ENCODE results near the gene EHD4. TPM values are rescaled to one million over a fixed set of nuclear protein-coding genes. Genes with fewer than 3 reads are reported as not detected.

The EHD4 gene
- total RNA-seq, 2 donors from 2014 or later, result 18.4 to 22.6 TPM

GRCh38 chr15:41906608-41907007 is 65.7 kb downstream of the EHD4 start:
- Histone ChIP-seq H3K36me3 (no peaks in the 10 kb centered on the region), H3K9me3 (no peaks in the 10 kb centered on the region)
- 93% methylated on average over 5 of the region's 5 CpGs for WGBS

GRCh38 chr15:41905036-41905793 is 67.1 kb downstream of the EHD4 start:
- Histone ChIP-seq H3K4me3 (no peak overlapping the region), H3K27me3 (replicated peaks; ENCODE audit: insufficient read depth) (no peaks in the 10 kb centered on the region), H3K9me3 (no peaks in the 10 kb centered on the region), H3K27ac (no peak overlapping the region), H3K36me3 (no peaks in the 10 kb centered on the region), H3K4me1 (replicated peaks) (no peaks in the 10 kb centered on the region)
- 85% methylated on average over 14 of the region's 14 CpGs for WGBS
- no peak for DNase-seq (ENCODE audit: low spot score)
- TF ChIP-seq CTCF (IDR thresholded peaks at IDR 0.05) (no peak), POLR2AphosphoS5 (IDR thresholded peaks at IDR 0.05) (no peak), POLR2A (IDR thresholded peaks at IDR 0.05) (no peak)
- intact Hi-C loops (cut with DNase I), result loop anchor here (10.0 kb wide), 1 partner anchor 130 kb away; the partner anchor contains the start of gene MAPKBP1

More at GRCh38 chr15:41906608-41907007, 65.7 kb downstream of the EHD4 start:
- no peak overlapping the region for H3K27ac ChIP-seq
- H3K4me3 ChIP-seq, result no peak overlapping the region
- intact Hi-C loops (cut with DNase I), result loop anchor here (10.0 kb wide), 1 partner anchor 132 kb away; the partner anchor contains the start of gene MAPKBP1
- no peaks in the 10 kb centered on the region for H3K4me1 ChIP-seq (replicated peaks)
- no peak for DNase-seq (ENCODE audit: low spot score)
- TF ChIP-seq CTCF (IDR thresholded peaks at IDR 0.05) (no peak), POLR2A (IDR thresholded peaks at IDR 0.05) (no peak), POLR2AphosphoS5 (IDR thresholded peaks at IDR 0.05) (no peak)
- H3K27me3 ChIP-seq (replicated peaks; ENCODE audit: insufficient read depth), result no peaks in the 10 kb centered on the region

- H3K36me3 ChIP-seq, result no peaks in the 10 kb centered on the region
- no peaks in the 10 kb centered on the region for H3K9me3 ChIP-seq
- WGBS, result 9% methylated on average over 6 of the region's 6 CpGs
- TF ChIP-seq POLR2AphosphoS5 (IDR thresholded peaks at IDR 0.05), result peak; percentile 44
- peak; percentile 27 to 84 (median 72) for TF ChIP-seq CTCF (IDR thresholded peaks at IDR 0.05)
- TF ChIP-seq POLR2A (IDR thresholded peaks at IDR 0.05), result no peak
- DNase-seq (ENCODE audit: low spot score), result peak; percentile 51
- H3K27ac ChIP-seq, result no peak overlapping the region
- H3K27me3 ChIP-seq (replicated peaks; ENCODE audit: insufficient read depth), result no peaks in the 10 kb centered on the region
- no peaks in the 10 kb centered on the region for H3K4me1 ChIP-seq (replicated peaks)
- no peak overlapping the region for H3K4me3 ChIP-seq
- intact Hi-C loops (cut with DNase I), result loop anchor here (5.0 to 10.0 kb wide), 2 partner anchors 77 to 130 kb away; partner anchors contain the start of genes JMJD7 and MAPKBP1
These were observed 67.8 kb downstream of the EHD4 start for GRCh38 chr15:41904541-41905005.

GRCh38 chr15:41903782-41904181 is 68.6 kb downstream of the EHD4 start:
- intact Hi-C loops (cut with DNase I), result loop anchor here (5.0 to 10.0 kb wide), 2 partner anchors 76 to 129 kb away; partner anchors contain the start of genes JMJD7 and MAPKBP1
- Histone ChIP-seq H3K27me3 (replicated peaks; ENCODE audit: insufficient read depth) (no peaks in the 10 kb centered on the region), H3K27ac (no peak overlapping the region), H3K4me1 (replicated peaks) (no peaks in the 10 kb centered on the region), H3K36me3 (no peaks in the 10 kb centered on the region), H3K4me3 (no peak overlapping the region), H3K9me3 (no peaks in the 10 kb centered on the region)
- TF ChIP-seq CTCF (IDR thresholded peaks at IDR 0.05) (no peak), POLR2AphosphoS5 (IDR thresholded peaks at IDR 0.05) (no peak), POLR2A (IDR thresholded peaks at IDR 0.05) (no peak)
- no peak for DNase-seq (ENCODE audit: low spot score)
- WGBS, result 89% methylated on average over 13 of the region's 13 CpGs
